CD4-positive, alpha-beta T cell treated with Interleukin-15 for 4 hours (primary cell): Measurements from ENCODE around the gene WBP11.

ENCODE experiments used
- DNase-seq: peaks from one replicate; pipeline ENCODE4 v3.0.0-alpha.2; 2020; ENCODE audit warnings: low spot score

Gene WBP11

GRCh38 chr12:14824012-14824634 lies 20.8 kb upstream of the WBP11 start:
- no peak for DNase-seq

GRCh38 chr12:14814014-14814413 lies 10.7 kb upstream of the WBP11 start, which contains the start of gene SMCO3:
Gene SMCO3 (minus strand): TSS chr12:14814182. CDS start chr12:14806680, 7,502 bp downstream.
- no peak for DNase-seq

- DNase-seq = no peak
These were observed 8.2 kb upstream of the WBP11 start for GRCh38 chr12:14811486-14811885.

GRCh38 chr12:14810953-14811483 lies 7.7 kb upstream of the WBP11 start:
- DNase-seq = no peak

GRCh38 chr12:14810167-14810952 lies 7.1 kb upstream of the WBP11 start:
- DNase-seq = no peak

GRCh38 chr12:14803830-14804160 lies 517 bp upstream of the WBP11 start:
- peak; percentile 3 for DNase-seq

- DNase-seq = peak; percentile 1
These were observed 612 bp downstream of the WBP11 start for GRCh38 chr12:14802721-14803010.

GRCh38 chr12:14802247-14802646 lies 1.0 kb downstream of the WBP11 start:
- DNase-seq = no peak

GRCh38 chr12:14795028-14795448 lies 8.2 kb downstream of the WBP11 start:
- DNase-seq = no peak

GRCh38 chr12:14785568-14785967 lies 17.7 kb downstream of the WBP11 start:
- no peak for DNase-seq

- no peak for DNase-seq
These were observed 18.8 kb downstream of the WBP11 start for GRCh38 chr12:14784471-14784870.

- DNase-seq = no peak
These were observed 20.5 kb downstream of the WBP11 start for GRCh38 chr12:14782756-14783155.

GRCh38 chr12:14781563-14781962 lies 21.7 kb downstream of the WBP11 start:
- DNase-seq = no peak

GRCh38 chr12:14780859-14781258 lies 22.4 kb downstream of the WBP11 start:
- no peak for DNase-seq

GRCh38 chr12:14779834-14780233 lies 23.4 kb downstream of the WBP11 start:
- no peak for DNase-seq

GRCh38 chr12:14777271-14777670 lies 26.0 kb downstream of the WBP11 start:
- no peak for DNase-seq

- peak; percentile 19 for DNase-seq
These were observed 26.9 kb downstream of the WBP11 start for GRCh38 chr12:14776236-14776961.

GRCh38 chr12:14775636-14775980 lies 27.7 kb downstream of the WBP11 start:
- DNase-seq = no peak

- DNase-seq = peak; percentile 33
These were observed 28.2 kb downstream of the WBP11 start for GRCh38 chr12:14774906-14775635.

- DNase-seq = peak; percentile 93
These were observed 29.0 kb downstream of the WBP11 start for GRCh38 chr12:14774074-14774905.

- DNase-seq = no peak
These were observed 29.6 kb downstream of the WBP11 start for GRCh38 chr12:14773685-14774073.

GRCh38 chr12:14772946-14773345 lies 30.3 kb downstream of the WBP11 start:
- DNase-seq = no peak
